Measurements from ENCODE around the gene NES.

NES gene

DNA sequence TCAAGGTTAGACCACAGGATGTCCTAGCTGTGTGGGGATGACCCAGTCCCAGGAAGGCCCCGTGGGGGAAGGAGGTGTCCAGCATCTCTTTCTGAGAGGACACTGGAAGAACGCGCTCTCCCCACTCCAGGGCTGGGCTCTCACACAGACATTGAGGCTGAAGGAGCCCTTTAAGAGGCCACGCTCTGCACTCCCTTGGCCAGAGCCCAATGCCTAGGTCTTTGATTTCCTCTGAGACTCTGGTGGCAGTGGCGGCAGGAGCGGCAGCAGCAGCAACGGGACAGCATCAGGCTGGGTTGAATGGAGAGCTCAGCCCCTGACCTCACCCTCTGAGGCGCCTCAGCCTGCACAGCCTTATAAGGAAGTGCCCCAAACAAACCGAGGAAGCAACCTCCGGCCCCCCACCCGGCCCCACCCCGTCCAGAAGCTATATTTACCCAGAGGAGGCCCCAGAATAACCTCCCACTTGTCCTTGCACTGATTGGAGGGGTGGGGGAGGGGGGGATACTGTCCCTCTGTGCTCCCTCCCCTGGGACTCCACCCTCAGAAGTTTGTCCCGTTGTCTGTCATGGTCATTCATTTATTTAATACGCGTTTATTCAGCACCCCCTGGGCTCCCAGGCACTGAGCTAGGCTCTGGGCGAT, 12.3 kb downstream of the NES start:
- no peak for DNase-seq (ENCODE audit: low read depth in 1 of 2, low spot score in 1 of 2)

- DNase-seq (ENCODE audit: low read depth in 1 of 2, low spot score in 1 of 2): no peak
Observed at GRCh38 chr1:156664046-156664766, 13.0 kb downstream of the NES start.

GRCh38 chr1:156663178-156663577, 14.0 kb downstream of the NES start:
- DNase-seq (ENCODE audit: low read depth in 1 of 2, low spot score in 1 of 2): no peak

GRCh38 chr1:156662800-156663055, 14.5 kb downstream of the NES start:
- no peak for DNase-seq (ENCODE audit: low read depth in 1 of 2, low spot score in 1 of 2)

DNA sequence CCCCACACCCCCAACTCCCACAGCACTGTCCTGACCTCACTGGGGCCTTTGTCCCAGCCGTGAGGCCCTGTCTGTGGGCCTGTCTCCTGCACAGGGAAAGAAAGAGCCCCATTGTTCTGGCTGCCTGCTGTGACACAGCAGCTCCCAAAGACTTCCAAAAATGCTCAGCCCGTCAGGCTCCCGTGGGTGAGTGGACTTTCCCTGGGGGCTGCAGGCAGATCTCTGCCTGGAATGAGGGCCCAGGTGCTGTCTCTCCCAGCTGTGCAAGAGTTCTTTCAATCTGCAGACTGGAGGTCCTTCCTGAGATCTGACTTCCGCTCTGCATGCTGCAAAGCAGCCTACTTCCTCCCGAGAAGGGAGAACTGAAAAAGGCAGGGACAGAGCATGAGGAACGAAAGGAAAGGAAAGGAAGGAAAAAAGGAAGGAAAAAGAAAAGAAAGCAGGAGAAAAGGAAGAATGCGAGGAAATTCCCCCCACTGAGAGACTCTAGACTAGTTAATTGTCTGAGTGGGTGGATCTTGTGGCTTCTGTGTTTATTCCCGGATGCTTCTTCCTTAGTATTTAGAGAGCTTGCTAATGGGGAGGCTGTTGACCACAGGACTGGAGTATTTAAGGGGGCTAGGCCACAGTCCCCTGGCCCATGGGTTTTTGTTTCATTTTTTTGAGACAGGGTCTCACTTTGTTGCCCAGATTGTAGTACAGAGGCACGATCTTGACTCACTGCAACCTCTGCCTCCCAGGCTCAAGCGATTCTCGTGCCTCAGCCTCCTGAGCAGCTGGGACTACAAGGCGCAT, 15.0 kb downstream of the NES start:
- DNase-seq (ENCODE audit: low read depth in 1 of 2, low spot score in 1 of 2): no peak

DNA sequence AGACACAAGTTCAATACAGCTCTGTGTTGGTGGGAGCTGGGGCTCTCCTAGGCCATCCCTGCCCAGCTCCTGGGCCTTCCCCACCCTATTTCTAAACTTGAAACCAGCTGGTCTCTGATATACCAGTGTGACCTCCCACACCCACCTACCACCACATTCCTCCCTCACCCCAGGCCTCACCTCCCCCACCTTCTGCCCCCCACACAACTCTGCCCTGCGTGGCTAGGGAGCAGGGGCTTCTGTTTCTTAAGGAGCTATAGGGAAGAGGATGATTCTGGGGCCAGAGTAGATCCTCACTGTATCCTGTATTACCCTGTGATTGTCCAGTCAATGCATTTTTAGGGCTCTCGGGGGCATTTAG, 16.5 kb downstream of the NES start:
- DNase-seq (ENCODE audit: low read depth in 1 of 2, low spot score in 1 of 2): no peak

DNA sequence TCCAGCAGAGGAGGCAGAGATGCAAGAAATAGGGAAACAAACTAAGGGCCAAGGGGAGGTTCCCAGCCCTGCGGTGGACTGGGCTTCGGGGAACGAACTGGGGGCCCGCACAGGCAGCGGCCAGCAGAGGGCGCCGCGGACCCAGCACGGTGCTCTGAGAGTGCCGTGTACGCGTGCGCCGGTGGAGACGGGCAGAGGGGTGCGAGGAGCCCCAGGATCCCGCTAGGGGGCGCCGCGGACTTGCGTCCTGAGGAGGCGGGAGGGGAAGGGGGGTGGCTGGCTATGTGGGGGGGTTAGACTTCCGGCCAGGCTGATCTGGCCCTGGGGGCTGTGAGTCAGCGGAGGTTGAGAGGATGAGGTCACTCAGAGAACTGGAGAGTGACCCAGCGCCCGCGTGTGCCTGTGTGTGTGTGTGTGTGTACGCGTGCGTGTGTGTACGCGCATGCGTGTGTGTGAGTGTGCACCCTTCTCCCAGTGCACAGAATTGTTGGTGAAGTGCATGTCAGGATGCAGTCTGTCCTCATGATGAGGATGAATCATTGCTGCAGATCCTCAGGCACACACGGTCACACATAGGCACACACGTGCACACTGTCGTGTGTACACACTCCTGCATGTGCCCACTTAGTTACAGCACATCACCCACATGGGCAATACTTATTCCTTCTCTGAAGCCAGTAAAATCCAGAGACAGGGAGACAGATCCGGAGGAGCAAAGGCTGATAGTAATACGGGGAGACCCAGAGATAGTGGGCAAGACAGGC, 17.0 kb downstream of the NES start:
- peak; percentile 75 to 86 for DNase-seq (ENCODE audit: low read depth in 1 of 2, low spot score in 1 of 2)

DNA sequence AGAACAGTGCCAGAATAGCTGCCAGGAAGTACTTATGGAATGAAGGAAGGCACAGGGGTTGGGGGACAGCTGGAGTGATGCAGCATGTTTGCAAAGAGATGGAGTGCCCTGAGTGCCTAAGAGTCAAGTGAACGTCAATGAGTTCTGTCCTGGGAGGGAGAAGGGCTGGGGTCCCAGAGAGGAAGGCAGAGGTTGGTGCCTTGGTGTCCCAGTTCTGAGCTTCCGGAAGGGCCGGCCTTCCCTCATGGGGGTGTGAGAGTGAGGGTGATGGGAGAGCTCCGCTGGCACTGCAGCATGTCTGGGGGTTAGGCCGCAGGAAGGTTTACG, 17.6 kb downstream of the NES start:
- no peak for DNase-seq (ENCODE audit: low read depth in 1 of 2, low spot score in 1 of 2)

GRCh38 chr1:156658945-156659574, 18.1 kb downstream of the NES start:
- no peak for DNase-seq (ENCODE audit: low read depth in 1 of 2, low spot score in 1 of 2)

DNA sequence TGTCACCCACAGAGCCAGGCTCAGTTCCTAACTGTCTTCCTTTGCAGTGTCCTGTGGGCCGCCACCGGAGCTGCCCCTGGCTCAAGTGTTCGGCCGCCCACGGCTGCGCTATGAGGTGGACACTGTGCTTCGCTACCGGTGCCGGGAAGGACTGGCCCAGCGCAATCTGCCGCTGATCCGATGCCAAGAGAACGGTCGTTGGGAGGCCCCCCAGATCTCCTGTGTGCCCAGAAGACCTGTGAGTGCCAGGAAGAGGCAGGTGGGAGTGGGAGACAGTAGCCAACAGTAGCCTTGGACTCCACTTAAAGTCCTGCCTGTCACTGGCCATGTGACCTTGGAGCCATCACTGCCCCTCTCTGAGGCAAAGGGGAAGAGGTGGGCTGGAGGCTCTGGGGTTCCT, 18.7 kb downstream of the NES start:
- DNase-seq (ENCODE audit: low read depth in 1 of 2, low spot score in 1 of 2): no peak

DNA sequence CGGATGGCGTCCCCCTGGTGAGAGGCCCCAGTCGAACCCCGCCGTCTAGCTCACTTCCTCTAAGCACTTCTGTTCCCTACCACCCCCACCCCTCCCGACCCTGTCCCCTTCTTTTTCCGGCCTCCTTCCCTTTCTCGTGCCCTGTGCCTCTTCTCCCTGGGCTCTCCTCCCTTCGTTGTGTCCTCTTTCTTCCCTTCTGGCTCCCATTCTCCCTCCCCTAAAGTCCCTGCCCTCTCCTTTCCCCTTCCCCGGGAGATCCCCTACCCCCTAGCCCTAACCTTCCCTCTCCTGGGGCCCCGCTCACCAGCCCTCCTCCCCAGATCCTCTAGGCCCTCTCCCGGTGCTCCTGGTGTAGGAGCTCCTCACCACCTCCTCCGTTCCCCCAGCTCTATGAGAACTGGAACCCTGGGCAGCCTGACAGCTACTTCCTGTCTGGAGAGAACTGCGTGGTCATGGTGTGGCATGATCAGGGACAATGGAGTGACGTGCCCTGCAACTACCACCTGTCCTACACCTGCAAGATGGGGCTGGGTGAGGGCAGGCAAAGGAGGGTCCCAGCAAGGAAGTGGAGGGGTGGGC, 19.4 kb downstream of the NES start:
- DNase-seq (ENCODE audit: low read depth in 1 of 2, low spot score in 1 of 2): no peak

GRCh38 chr1:156656806-156657740, 20.1 kb downstream of the NES start:
- DNase-seq (ENCODE audit: low read depth in 1 of 2, low spot score in 1 of 2): peak; percentile 62 to 66

GRCh38 chr1:156655904-156656516, 21.2 kb downstream of the NES start:
- DNase-seq (ENCODE audit: low read depth in 1 of 2, low spot score in 1 of 2): no peak

- DNase-seq (ENCODE audit: low read depth in 1 of 2, low spot score in 1 of 2): no peak
Observed at GRCh38 chr1:156655151-156655903, 21.9 kb downstream of the NES start.

DNA sequence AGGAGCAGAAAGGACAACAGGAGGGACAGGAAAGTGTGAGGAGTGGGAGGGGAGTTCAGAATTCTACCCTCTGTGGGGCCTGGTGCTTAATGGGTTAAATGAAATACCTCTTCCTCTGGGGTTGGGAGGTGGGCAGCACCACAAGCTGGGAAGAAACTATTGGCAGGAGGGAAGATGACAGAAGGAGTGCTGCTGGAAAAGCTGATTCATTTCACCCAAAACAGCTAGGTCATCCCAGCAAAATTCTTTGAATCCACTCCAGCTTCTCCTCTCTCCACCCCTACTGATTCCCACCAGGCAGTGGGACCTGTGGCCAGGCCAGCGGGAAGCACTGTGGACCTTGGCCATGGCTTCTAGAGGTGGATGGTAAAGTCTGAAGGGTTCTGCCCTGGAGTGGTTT, 22.5 kb downstream of the NES start:
- no peak for DNase-seq (ENCODE audit: low read depth in 1 of 2, low spot score in 1 of 2)

- DNase-seq (ENCODE audit: low read depth in 1 of 2, low spot score in 1 of 2): no peak
Observed at GRCh38 chr1:156652992-156653355, 24.2 kb downstream of the NES start.

- no peak for DNase-seq (ENCODE audit: low read depth in 1 of 2, low spot score in 1 of 2)
Observed at GRCh38 chr1:156652131-156652991, 24.8 kb downstream of the NES start.

GRCh38 chr1:156648951-156649350, 28.3 kb downstream of the NES start:
- no peak for DNase-seq (ENCODE audit: low read depth in 1 of 2, low spot score in 1 of 2)
